Adrenal gland (tissue), 12 donors: ENCODE measurements around the gene FAM167B. TPM values are rescaled to one million over a fixed set of nuclear protein-coding genes. Genes with fewer than 3 reads are reported as not detected.

Experiments used
- DNase-seq, 7 donors: peaks; one replicate each; pipeline ENCODE4 v3.0.0-alpha.2; 2019 to 2020
- H3K27ac ChIP-seq, 5 donors: fragments of 200-600 bp; sonication (generic) in 4 of 5; 1 replicate in 3 of 5; 2 replicates in 2 of 5; pipeline versions ENCODE4 v1.5.1 to v1.8.0; 2016 to 2020; ENCODE audit warnings: mild to moderate bottlenecking in 1 of 5
- H3K27me3 ChIP-seq: fragments of 200-600 bp; 2 replicates; pipeline ENCODE4 v1.8.0; 2021
- H3K36me3 ChIP-seq, 2 donors: fragments of 200-600 bp; replicated peaks in 1 of 2; 1 replicate in 1 of 2; 2 replicates in 1 of 2; pipeline versions ENCODE4 v1.5.1 to v1.8.0; 2018 to 2022
- H3K4me1 ChIP-seq, 2 donors: fragments of 200-600 bp; replicated peaks in 1 of 2; 1 replicate in 1 of 2; 2 replicates in 1 of 2; pipeline versions ENCODE4 v1.5.1 to v1.8.0; 2018 to 2021
- H3K4me3 ChIP-seq, 4 donors: fragments of 200-600 bp; sonication (generic) in 3 of 4; one replicate each; pipeline ENCODE4 v1.5.1; 2016 to 2018
- H3K9me3 ChIP-seq, 3 donors: fragments of 200-600 bp; sonication (generic) in 1 of 3; replicated peaks in 1 of 3; 1 replicate in 2 of 3; 2 replicates in 1 of 3; pipeline versions ENCODE4 v1.5.1 to v1.8.0; 2016 to 2021
- POLR2A ChIP-seq, 2 donors: fragments of 450-650 bp; IDR thresholded peaks; one replicate each; pipeline ENCODE4 v1.6.1; 2017; ENCODE audit warnings: antibody characterized with exemption in 2 of 2, mild to moderate bottlenecking in 2 of 2, moderate library complexity in 1 of 2
- WGBS, 4 donors: extraction: QIAGEN DNeasy Blood & Tissue Kit in 2 of 4; methylation state at CpG; one replicate each; pipeline versions ENCODE4 v1.1.5 to v1.1.7; 2013 to 2017; 5-methylcytosine and 5-hydroxymethylcytosine counted together
- intact Hi-C, 2 donors: fragments of 100-400 bp; cut with DNase I; formaldehyde crosslinking; loops; one replicate each; pipeline versions ENCODE4 v1.14.1 to v1.15.0; 2022 to 2023
- polyA plus RNA-seq, 3 donors: library from polyadenylated mRNA; stranded (reverse); fragments of 200-250 nt in 2 of 3; fragments of 350-450 nt in 1 of 3; fragmentation: Illumina TruSeq in 1 of 3; extraction: RNeasy Lipid Tissue Mini Kit (QIAGEN cat#74804) in 1 of 3; gene quantifications; one replicate each; pipeline ENCODE4 v1.2.3, GENCODE V29; 2013 to 2014
- total RNA-seq, 9 donors: library from RNA; depleted of rRNA in 4 of 9; stranded (reverse); fragments of >200 nt in 4 of 9; fragments of 120-200 nt in 1 of 9; fragmentation: NEBNext Ultra II Directional in 1 of 9; extraction: Animal tissue kit (Norgen Biotek cat#: 25700) in 1 of 9; gene quantifications; one replicate each; pipeline versions ENCODE4 v1.1.0 to v1.2.4, GENCODE V29; 2013 to 2023
- TF ChIP-seq, protein P1 (sequence below), 6 experiments: fragments of 450-650 bp in 4 of 6; fragments of 200-600 bp in 2 of 6; sonication (generic) in 1 of 6; IDR thresholded peaks; 1 replicate in 5 of 6; 2 replicates in 1 of 6; pipeline versions ENCODE4 v1.5.1 to v1.8.0; 2016 to 2021; ENCODE audit warnings: antibody characterized with exemption in 6 of 6, mild to moderate bottlenecking in 2 of 6, moderate library complexity in 1 of 6
- donor health status: healthy with polysubstance abuse.
- donor health status: Bipolar disorder and iron deficiency.
- donor health status: DM: yes; HTN: yes; CAD: no.
- donor health status: DM: no; HTN: no; CAD: no.
- donor health status: DM: no; HTN: no; CAD: no.
- donor health status: DM: yes; HTN: yes; CAD: no.

Gene FAM167B
- total and polyA plus RNA-seq, 12 donors: 3.2 to 58.2 (median 26.3) TPM

DNA sequence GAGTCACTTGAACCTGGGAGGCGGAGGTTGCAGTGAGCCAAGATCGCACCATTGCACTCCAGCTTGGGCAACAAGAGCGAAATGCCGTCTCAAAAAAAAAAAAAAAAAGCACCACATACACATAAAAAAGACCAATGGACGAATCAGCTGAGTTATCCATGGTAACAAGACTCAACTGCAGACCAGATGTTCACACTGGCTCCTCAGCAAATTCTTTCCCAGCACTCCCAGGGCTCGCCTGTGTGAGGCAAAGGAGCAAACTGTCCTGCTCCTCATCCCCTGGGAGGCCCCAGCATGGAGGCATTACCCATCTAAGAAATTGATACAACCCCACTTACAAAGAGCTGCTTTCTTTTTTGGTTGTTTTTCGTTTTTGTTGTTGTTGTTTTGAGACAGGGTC is 28.0 kb upstream of the FAM167B start:
- intact Hi-C loops: loop anchor here in 1 of 2 donors (10.0 kb wide), 1 partner anchor 96 kb away; no protein-coding TSS in a partner anchor
- H3K4me1 ChIP-seq: peaks cover 20 to 36% of the 10 kb centered on the region in 2 donors

DNA sequence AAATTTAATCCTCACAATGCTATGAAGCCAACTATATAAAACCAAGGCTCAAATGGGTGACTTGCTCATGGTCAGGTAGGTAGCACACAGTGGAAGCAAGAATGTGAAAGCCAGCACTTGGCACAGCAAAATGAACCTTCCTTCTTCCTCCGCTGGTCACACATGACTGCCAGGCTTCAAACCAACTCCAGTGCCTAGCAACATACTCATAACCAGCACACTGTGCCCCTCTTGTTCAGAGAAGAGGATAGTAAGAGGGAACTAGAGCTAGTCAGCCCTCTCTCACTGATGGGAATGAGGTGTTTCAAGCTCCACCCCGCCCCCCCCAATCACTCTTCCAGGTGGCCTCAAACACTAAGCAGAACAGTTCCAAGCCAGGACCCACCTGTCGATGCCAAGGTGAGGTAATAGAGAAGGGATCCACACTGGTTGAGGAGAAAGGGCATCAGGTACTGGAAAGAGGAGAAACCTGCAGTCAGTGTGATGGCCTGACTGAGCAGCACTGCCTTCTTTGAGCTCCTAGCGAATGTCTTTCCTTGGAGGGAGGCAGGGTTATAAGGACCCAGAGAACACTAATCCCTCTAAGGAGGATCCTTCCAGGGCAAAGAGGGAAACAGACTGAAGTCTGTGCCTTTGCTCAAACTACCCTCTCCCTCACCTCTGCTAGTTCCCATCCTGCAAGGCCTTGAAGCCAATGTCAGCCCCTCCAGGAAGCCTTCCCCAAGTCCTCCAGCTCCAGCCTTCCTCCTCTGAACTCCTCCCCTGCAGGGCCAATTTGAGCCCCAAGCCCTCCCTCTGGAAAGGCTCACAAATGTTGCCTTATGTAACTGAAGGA is 26.1 kb upstream of the FAM167B start:
- TF ChIP-seq, protein P1, sequence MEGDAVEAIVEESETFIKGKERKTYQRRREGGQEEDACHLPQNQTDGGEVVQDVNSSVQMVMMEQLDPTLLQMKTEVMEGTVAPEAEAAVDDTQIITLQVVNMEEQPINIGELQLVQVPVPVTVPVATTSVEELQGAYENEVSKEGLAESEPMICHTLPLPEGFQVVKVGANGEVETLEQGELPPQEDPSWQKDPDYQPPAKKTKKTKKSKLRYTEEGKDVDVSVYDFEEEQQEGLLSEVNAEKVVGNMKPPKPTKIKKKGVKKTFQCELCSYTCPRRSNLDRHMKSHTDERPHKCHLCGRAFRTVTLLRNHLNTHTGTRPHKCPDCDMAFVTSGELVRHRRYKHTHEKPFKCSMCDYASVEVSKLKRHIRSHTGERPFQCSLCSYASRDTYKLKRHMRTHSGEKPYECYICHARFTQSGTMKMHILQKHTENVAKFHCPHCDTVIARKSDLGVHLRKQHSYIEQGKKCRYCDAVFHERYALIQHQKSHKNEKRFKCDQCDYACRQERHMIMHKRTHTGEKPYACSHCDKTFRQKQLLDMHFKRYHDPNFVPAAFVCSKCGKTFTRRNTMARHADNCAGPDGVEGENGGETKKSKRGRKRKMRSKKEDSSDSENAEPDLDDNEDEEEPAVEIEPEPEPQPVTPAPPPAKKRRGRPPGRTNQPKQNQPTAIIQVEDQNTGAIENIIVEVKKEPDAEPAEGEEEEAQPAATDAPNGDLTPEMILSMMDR (IDR thresholded peaks at IDR 0.05): no peak
- no peak for TF ChIP-seq POLR2A (IDR thresholded peaks at IDR 0.05)
- Histone ChIP-seq H3K9me3 (no peaks in the 10 kb centered on the region), H3K4me3 (peak overlapping the region in 2 of 4 donors; percentile 72 to 91), H3K36me3 (peaks cover 0 to 49% of the 10 kb centered on the region in 2 donors), H3K4me1 (peaks cover 21 to 30% of the 10 kb centered on the region in 2 donors), H3K27ac (peak overlapping the region in 2 of 5 donors; percentile 90 to 96), H3K27me3 (no peaks in the 10 kb centered on the region)
- intact Hi-C loops: no loop called here
- 79 to 98% (median 86%) methylated on average over 4 of the region's 4 CpGs for WGBS, 4 donors
- DNase-seq: no peak

More for the DNA sequence above, 28.0 kb upstream of the FAM167B start:
- DNase-seq: no peak
- Histone ChIP-seq H3K27me3 (no peaks in the 10 kb centered on the region), H3K9me3 (no peaks in the 10 kb centered on the region), H3K27ac (no peak overlapping the region), H3K4me3 (no peak overlapping the region), H3K36me3 (peaks cover 0 to 46% of the 10 kb centered on the region in 2 donors)
- WGBS, 4 donors: 86 to 94% (median 87%) methylated on average over 7 of the region's 7 CpGs
- TF ChIP-seq POLR2A (IDR thresholded peaks at IDR 0.05): no peak
- TF ChIP-seq, protein P1 (IDR thresholded peaks at IDR 0.05): no peak

DNA sequence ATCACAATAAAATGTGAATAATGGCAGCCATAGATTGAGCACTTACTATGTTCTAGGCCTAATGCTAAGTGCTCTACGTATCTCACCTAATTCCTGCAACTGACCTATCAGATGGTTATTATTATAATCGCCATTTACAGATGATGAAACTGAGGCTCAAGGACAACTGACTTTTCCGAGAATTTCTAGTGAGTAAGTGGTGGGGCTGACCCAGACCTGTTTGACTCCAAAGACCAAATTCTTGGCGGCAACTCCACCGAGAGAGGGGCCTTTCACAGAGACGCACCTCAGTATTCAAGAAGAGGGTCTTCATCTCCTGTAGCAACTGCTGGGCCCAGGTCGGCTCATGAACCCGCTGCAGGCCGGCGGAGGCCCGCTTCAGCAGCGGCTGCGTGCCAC is 25.4 kb upstream of the FAM167B start:
- H3K36me3 ChIP-seq: peaks cover 0 to 49% of the 10 kb centered on the region in 2 donors
- no peaks in the 10 kb centered on the region for H3K27me3 ChIP-seq
- DNase-seq: no peak
- peak overlapping the region; percentile 72 to 91 (median 86) for H3K4me3 ChIP-seq
- intact Hi-C loops: no loop called here
- H3K4me1 ChIP-seq: peaks cover 21 to 25% of the 10 kb centered on the region in 2 donors
- WGBS, 4 donors: 2 to 14% (median 5%) methylated on average over 12 to 13 of the region's 13 CpGs
- no peaks in the 10 kb centered on the region for H3K9me3 ChIP-seq
- peak overlapping the region; percentile 82 to 96 (median 90) for H3K27ac ChIP-seq
- TF ChIP-seq, protein P1 (IDR thresholded peaks at IDR 0.05): no peak
- TF ChIP-seq POLR2A (IDR thresholded peaks at IDR 0.05): no peak

DNA sequence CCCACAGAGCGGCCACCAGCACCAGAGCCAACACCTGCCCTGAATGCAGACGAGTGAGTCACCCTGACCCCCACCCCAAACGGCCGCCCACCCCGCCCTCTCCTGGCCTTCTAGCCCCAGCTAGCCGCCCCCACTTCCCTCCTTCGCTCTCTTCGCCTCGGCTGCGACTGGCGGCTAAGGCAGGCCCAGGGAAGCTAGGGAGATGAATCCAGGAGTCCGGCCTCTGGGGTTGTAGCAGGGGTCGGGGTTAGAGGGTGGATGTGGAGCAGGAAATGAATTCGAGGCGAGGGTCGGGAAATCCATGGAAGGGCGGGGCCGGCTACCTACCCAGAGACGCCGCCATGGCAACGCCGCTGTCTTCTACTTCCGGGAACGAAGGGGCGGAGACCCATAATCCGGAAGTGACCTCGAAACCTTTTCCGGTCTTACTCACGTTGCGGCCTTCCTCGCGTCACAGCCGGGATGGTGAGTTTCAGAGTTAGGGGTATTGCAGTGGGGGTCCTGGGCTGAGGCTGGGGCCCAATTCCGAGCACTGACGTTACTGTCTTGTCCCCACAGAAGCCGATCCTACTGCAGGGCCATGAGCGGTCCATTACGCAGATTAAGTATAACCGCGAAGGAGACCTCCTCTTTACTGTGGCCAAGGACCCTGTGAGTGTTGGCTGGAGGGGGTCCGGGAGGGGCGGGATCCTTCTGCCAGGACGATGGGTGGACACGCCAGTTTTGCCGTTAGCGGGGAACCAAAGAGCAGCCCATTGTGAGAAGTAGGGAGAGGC is 24.9 kb upstream of the FAM167B start, which contains the start of the genes EIF3I and TMEM234:
EIF3I (plus strand) TSS at position 428 of the 776 bp plus-strand sequence; CDS start at position 463, 35 bp downstream.
TMEM234 (minus strand) TSS at position 374 of the 776 bp plus-strand sequence; CDS start at position 343, 31 bp downstream.
- Histone ChIP-seq H3K36me3 (peaks cover 0 to 49% of the 10 kb centered on the region in 2 donors), H3K27me3 (no peaks in the 10 kb centered on the region), H3K4me1 (peaks cover 21 to 25% of the 10 kb centered on the region in 2 donors), H3K27ac (peak within 1 kb of the TSS; percentile 82 to 96 (median 90)), H3K9me3 (no peaks in the 10 kb centered on the region), H3K4me3 (peak within 1 kb of the TSS; percentile 72 to 91 (median 86))
- TF ChIP-seq, protein P1 (IDR thresholded peaks at IDR 0.05): no peak
- TF ChIP-seq POLR2A (IDR thresholded peaks at IDR 0.05): peak; percentile 42 to 74
- peak; percentile 92 to 97 (median 94) for DNase-seq
- intact Hi-C loops: no loop called here
- 0 to 2% (median 0%) methylated on average over 33 to 46 of the region's 46 CpGs for WGBS, 4 donors
